Common myeloid progenitor, CD34-positive (primary cell): ENCODE results near the gene PSMB3.
A peak's percentile ranks its signal among the peaks of the same experiment; 100 is the strongest.

Experiments
- CTCF ChIA-PET: fragments of 350-600 bp; sonication (Branson Sonifier 250); formaldehyde crosslinking; loops from one replicate; lab custom pipeline; 2021; ENCODE audit warnings: antibody characterized with exemption; lab: Charles Lee
- POLR2A ChIA-PET: fragments of 350-600 bp; sonication (Branson Sonifier 250); formaldehyde crosslinking; loops from one replicate; lab custom pipeline; 2021; ENCODE audit warnings: antibody characterized with exemption; lab: Charles Lee
- DNase-seq, 3 donors: peaks; one replicate each; pipeline versions ENCODE4 v3.0.0 to v3.0.0-alpha.2; 2013
- H3K27ac ChIP-seq, 2 experiments: 1 replicate in 1 of 2; 2 replicates in 1 of 2; pipeline ENCODE4 v1.7.0; 2013; ENCODE audit warnings: inconsistent platforms in 2 of 2, low read length in 2 of 2, mild to moderate bottlenecking in 2 of 2, low read depth in 1 of 2, moderate library complexity in 1 of 2; ENCODE audit not compliant: severe bottlenecking in 2 of 2, insufficient read depth in 1 of 2, poor library complexity in 1 of 2
- H3K27me3 ChIP-seq, 5 experiments: replicated peaks in 2 of 5; 1 replicate in 3 of 5; 2 replicates in 2 of 5; pipeline versions ENCODE4 v1.6.1 to v1.7.0; 2013; ENCODE audit warnings: low read length in 4 of 5, mild to moderate bottlenecking in 2 of 5, moderate library complexity in 2 of 5, inconsistent platforms in 1 of 5; ENCODE audit not compliant: insufficient read depth in 5 of 5, control insufficient read depth in 4 of 5
- H3K36me3 ChIP-seq, 4 experiments: 1 replicate in 2 of 4; 2 replicates in 2 of 4; pipeline versions ENCODE4 v1.6.1 to v1.7.0; 2013; ENCODE audit warnings: low read length in 3 of 4, control low read depth in 1 of 4, mild to moderate bottlenecking in 1 of 4; ENCODE audit not compliant: control insufficient read depth in 4 of 4, insufficient read depth in 4 of 4
- H3K4me1 ChIP-seq, 4 experiments: 1 replicate in 3 of 4; 2 replicates in 1 of 4; pipeline versions ENCODE4 v1.6.1 to v1.7.1; 2013; ENCODE audit warnings: low read length in 3 of 4, mild to moderate bottlenecking in 3 of 4, control low read depth in 1 of 4, inconsistent platforms in 1 of 4, moderate library complexity in 1 of 4; ENCODE audit not compliant: control insufficient read depth in 4 of 4, insufficient read depth in 4 of 4; ENCODE audit errors: control extremely low read depth in 1 of 4
- H3K4me3 ChIP-seq, 7 experiments: 1 replicate in 4 of 7; 2 replicates in 3 of 7; pipeline versions ENCODE4 v1.5.1 to v1.7.0; 2013; ENCODE audit warnings: mild to moderate bottlenecking in 7 of 7, low read length in 6 of 7, moderate library complexity in 6 of 7, inconsistent platforms in 2 of 7, low read depth in 2 of 7, control low read depth in 1 of 7; ENCODE audit not compliant: insufficient read depth in 4 of 7, control insufficient read depth in 1 of 7; ENCODE audit errors: extremely low read depth in 1 of 7
- H3K9me3 ChIP-seq, 5 experiments: 1 replicate in 4 of 5; 2 replicates in 1 of 5; pipeline versions ENCODE4 v1.6.1 to v1.7.1; 2013; ENCODE audit warnings: low read length in 4 of 5, mild to moderate bottlenecking in 2 of 5, inconsistent platforms in 1 of 5, low read depth in 1 of 5, moderate library complexity in 1 of 5; ENCODE audit not compliant: control insufficient read depth in 4 of 5, insufficient read depth in 2 of 5; ENCODE audit errors: control extremely low read depth in 1 of 5
- WGBS: methylation state at CpG from one replicate; pipeline ENCODE4 v1.1.5; 2013; ENCODE audit not compliant: insufficient coverage; 5-methylcytosine and 5-hydroxymethylcytosine counted together

The PSMB3 gene

DNA sequence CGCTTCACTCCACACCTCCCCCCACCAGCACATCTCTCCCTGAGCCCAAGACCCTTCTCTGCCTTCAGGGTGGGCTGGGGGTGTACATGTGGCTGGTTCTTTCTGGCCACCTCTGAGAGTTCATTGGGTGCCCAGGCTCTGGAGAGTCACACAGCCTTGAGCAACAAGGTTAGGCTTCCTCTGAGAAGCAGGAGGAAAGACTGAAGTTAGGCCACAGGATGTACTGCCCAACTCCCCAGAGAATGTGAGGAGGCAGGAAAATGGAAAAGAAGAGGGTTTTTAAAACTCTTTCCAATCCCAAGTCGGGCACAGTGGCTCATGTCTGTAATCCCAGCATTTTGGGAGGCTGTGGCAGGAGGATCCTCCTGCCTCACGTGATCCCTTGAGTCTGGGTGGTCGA lies 11.7 kb upstream of the PSMB3 start:
- no peak for DNase-seq
- H3K27ac ChIP-seq, result no peak overlapping the region
- no peak overlapping the region for H3K4me3 ChIP-seq
- peaks cover 0 to 22% (median 11%) of the 10 kb centered on the region in 5 experiments for H3K27me3 ChIP-seq
- no peaks in the 10 kb centered on the region for H3K36me3 ChIP-seq
- ChIA-PET CTCF (no interaction called here), POLR2A (no interaction called here)
- H3K9me3 ChIP-seq, result no peaks in the 10 kb centered on the region
- 93% methylated on average over 3 of the region's 4 CpGs for WGBS
- H3K4me1 ChIP-seq, result peaks cover 0 to 4% (median 1%) of the 10 kb centered on the region in 4 experiments

DNA sequence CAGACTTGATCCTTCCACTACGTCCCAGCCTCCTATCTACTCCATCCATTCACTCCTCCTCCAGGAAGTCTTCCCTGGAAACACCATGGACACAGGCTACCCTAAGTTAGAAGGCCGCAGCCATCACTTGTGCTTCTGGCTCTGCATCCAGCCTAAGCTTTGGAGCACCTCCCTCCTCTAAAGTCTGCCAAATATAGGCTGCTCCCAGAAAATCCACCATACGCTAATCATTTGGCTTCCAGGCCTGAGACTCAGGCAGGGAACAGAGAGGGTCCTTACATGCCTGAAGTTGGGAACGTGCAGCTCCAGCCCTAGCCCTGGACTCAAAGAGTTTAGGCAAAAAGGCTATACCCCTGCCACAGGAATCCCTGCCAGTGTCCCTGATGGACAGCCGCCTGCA lies 11.1 kb upstream of the PSMB3 start:
- no peak for DNase-seq
- Histone ChIP-seq H3K4me1 (peaks cover 0 to 4% (median 3%) of the 10 kb centered on the region in 4 experiments), H3K27me3 (peaks cover 0 to 29% (median 17%) of the 10 kb centered on the region in 5 experiments), H3K4me3 (no peak overlapping the region), H3K9me3 (no peaks in the 10 kb centered on the region), H3K27ac (no peak overlapping the region), H3K36me3 (no peaks in the 10 kb centered on the region)
- 100% methylated on average over 5 of the region's 5 CpGs for WGBS
- ChIA-PET CTCF (interaction anchor here (1.2 to 1.7 kb wide), 2 partner anchors 11 to 18 kb away, joined by 3 read pairs; partner anchors contain the start of gene PSMB3), POLR2A (no interaction called here)

DNA sequence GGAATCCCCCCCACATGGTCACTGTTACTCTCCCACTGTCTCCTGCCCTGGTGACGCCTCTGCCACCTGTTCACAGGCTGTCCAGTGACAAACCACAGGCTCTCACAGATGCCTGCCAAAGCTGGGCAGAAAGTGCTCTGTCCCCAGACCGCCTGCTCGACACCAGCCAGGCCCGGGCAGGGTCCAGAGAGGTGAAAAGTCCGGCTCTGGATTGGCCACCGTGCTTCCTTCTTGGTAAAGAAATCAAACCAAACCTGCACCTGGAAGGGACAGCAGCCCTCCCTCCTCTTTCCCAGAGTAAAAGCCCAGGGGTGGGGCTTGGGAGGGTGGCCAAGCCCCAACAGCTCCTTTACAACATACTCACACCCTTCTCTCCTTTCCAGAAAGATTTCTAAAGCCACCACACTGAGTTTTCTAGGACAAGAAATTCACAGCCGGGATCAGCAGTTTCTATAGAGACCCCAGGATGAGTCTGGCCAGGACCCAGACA lies 10.6 kb upstream of the PSMB3 start:
- no peak overlapping the region for H3K4me3 ChIP-seq
- CTCF ChIA-PET, result interaction anchor here (1.2 to 1.7 kb wide), 2 partner anchors 10 to 18 kb away, joined by 3 read pairs; partner anchors contain the start of gene PSMB3
- peaks cover 0 to 34% (median 22%) of the 10 kb centered on the region in 5 experiments for H3K27me3 ChIP-seq
- no peaks in the 10 kb centered on the region for H3K9me3 ChIP-seq
- DNase-seq, result no peak
- H3K27ac ChIP-seq, result no peak overlapping the region
- POLR2A ChIA-PET, result no interaction called here
- peaks cover 0 to 9% (median 8%) of the 10 kb centered on the region in 4 experiments for H3K4me1 ChIP-seq
- H3K36me3 ChIP-seq, result no peaks in the 10 kb centered on the region
- WGBS, result 91% methylated on average over 6 of the region's 7 CpGs

GRCh38 chr17:38742411-38743308 lies 9.9 kb upstream of the PSMB3 start:
- Histone ChIP-seq H3K9me3 (no peaks in the 10 kb centered on the region), H3K4me3 (no peak overlapping the region), H3K27me3 (peaks cover 0 to 40% (median 23%) of the 10 kb centered on the region in 5 experiments), H3K4me1 (peaks cover 0 to 15% (median 14%) of the 10 kb centered on the region in 4 experiments), H3K36me3 (no peaks in the 10 kb centered on the region), H3K27ac (no peak overlapping the region)
- peak in 2 of 3 donors; percentile 76 to 78 for DNase-seq
- POLR2A ChIA-PET, result no interaction called here
- CTCF ChIA-PET, result interaction anchor here (1.0 to 1.7 kb wide), 3 partner anchors 9 to 23 kb away, joined by 3 read pairs; partner anchors contain the start of gene PSMB3
- WGBS, result 86% methylated on average over 14 of the region's 22 CpGs

- H3K36me3 ChIP-seq, result no peaks in the 10 kb centered on the region
- H3K9me3 ChIP-seq, result no peaks in the 10 kb centered on the region
- ChIA-PET CTCF (interaction anchor here (1.0 to 1.4 kb wide), 2 partner anchors 15 to 22 kb away, joined by 3 read pairs; no protein-coding TSS in a partner anchor), POLR2A (no interaction called here)
- no peak overlapping the region for H3K27ac ChIP-seq
- 88% methylated on average over 1 of the region's 4 CpGs for WGBS
- no peak overlapping the region for H3K4me3 ChIP-seq
- DNase-seq, result no peak
- peaks cover 0 to 24% (median 22%) of the 10 kb centered on the region in 4 experiments for H3K4me1 ChIP-seq
- peaks cover 0 to 49% (median 23%) of the 10 kb centered on the region in 5 experiments for H3K27me3 ChIP-seq
These were observed 8.9 kb upstream of the PSMB3 start for GRCh38 chr17:38743556-38744171.

DNA sequence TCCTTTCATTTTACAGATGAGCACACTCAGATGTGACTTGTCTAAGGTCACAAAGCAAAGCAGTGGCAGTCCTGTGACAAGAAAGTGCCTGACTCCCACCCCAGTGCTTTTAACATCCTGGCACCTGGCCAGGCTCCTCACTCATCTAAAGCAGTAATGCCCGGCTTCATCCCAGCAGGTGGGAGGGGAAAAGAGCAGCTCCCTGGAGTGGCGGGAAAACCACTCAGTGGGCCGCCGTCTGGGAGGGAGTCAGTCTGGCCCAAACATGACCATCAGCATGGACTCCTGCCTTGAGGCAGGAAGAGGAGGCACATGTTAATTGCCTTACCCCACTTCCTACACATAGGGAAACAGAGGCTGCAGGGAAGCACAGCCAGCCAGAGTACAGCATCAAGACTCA lies 7.0 kb upstream of the PSMB3 start:
- 100% methylated on average over 2 of the region's 4 CpGs for WGBS
- no peak overlapping the region for H3K4me3 ChIP-seq
- peaks cover 4 to 58% (median 34%) of the 10 kb centered on the region in 5 experiments for H3K27me3 ChIP-seq
- no peak overlapping the region for H3K27ac ChIP-seq
- H3K9me3 ChIP-seq, result no peaks in the 10 kb centered on the region
- no peaks in the 10 kb centered on the region for H3K36me3 ChIP-seq
- POLR2A ChIA-PET, result no interaction called here
- CTCF ChIA-PET, result interaction anchor here (1.4 to 3.3 kb wide), 2 partner anchors 10 to 69 kb away, joined by 5 to 19 read pairs; no protein-coding TSS in a partner anchor
- DNase-seq, result no peak
- H3K4me1 ChIP-seq, result peaks cover 0 to 43% (median 41%) of the 10 kb centered on the region in 4 experiments
